ENCODE results near the gene ZNF544. TPM values are rescaled to one million over a fixed set of nuclear protein-coding genes. Genes with fewer than 3 reads are reported as not detected.
"Not testable (repeated sequence)": the region's sequence is repeated elsewhere in the genome, so short reads cannot be mapped to it uniquely, and the experiment has no call there.

The ZNF544 gene
- total RNA-seq, 3 donors from 2014 or later (not counting 1 experiment from before 2014, with no cell fraction given): 21.9 to 31.5 (median 21.9) TPM

GRCh38 chr19:58252102-58252685 is 23.5 kb downstream of the ZNF544 start:
- no peak overlapping the region for H3K27ac Mint-ChIP-seq
- Histone ChIP-seq H3K4me1 (ENCODE audit: control insufficient read depth, insufficient read depth, low read length) (no peaks in the 10 kb centered on the region), H3K9me3 (ENCODE audit: control insufficient read depth, insufficient read depth, low read length) (peaks cover 83% of the 10 kb centered on the region), H3K36me3 (ENCODE audit: control insufficient read depth, insufficient read depth, low read length) (peaks cover 62% of the 10 kb centered on the region), H3K27ac (ENCODE audit: low read length) (no peak overlapping the region), H3K4me3 (ENCODE audit: low read length) (no peak overlapping the region), H3K27me3 (ENCODE audit: control insufficient read depth, insufficient read depth, low read length) (no peaks in the 10 kb centered on the region)
- DNase-seq (no peak), ATAC-seq (no peak)
- H3K4me3 Mint-ChIP-seq: no peak overlapping the region
- H3K4me1 Mint-ChIP-seq: no peaks in the 10 kb centered on the region
- intact Hi-C loops (cut with micrococcal nuclease): no loop called here
- WGBS (ENCODE audit: insufficient coverage): 99% methylated on average over 2 of the region's 2 CpGs
- TF ChIP-seq CTCF (IDR thresholded peaks at IDR 0.05): no peak
- H3K27me3 Mint-ChIP-seq (ENCODE audit: low read depth in 2 of 2): no peaks in the 10 kb centered on the region
- peaks cover 70% of the 10 kb centered on the region for H3K36me3 Mint-ChIP-seq
- H3K9me3 Mint-ChIP-seq: peaks cover 14% of the 10 kb centered on the region in 2 donors

- H3K27me3 Mint-ChIP-seq (ENCODE audit: low read depth in 2 of 2); H3K4me1 Mint-ChIP-seq; H3K4me3 ChIP-seq (ENCODE audit: low read length); intact Hi-C loops (cut with micrococcal nuclease); H3K27ac Mint-ChIP-seq; H3K4me1 ChIP-seq (ENCODE audit: control insufficient read depth, insufficient read depth, low read length); H3K27ac ChIP-seq (ENCODE audit: low read length); ATAC-seq; H3K4me3 Mint-ChIP-seq; H3K27me3 ChIP-seq (ENCODE audit: control insufficient read depth, insufficient read depth, low read length); DNase-seq: not testable (repeated sequence)
- H3K36me3 Mint-ChIP-seq: peaks cover 59% of the 10 kb centered on the region
- 99% methylated on average over 3 of the region's 4 CpGs for WGBS (ENCODE audit: insufficient coverage)
- peaks cover 36% of the 10 kb centered on the region for H3K36me3 ChIP-seq (ENCODE audit: control insufficient read depth, insufficient read depth, low read length)
- H3K9me3 ChIP-seq (ENCODE audit: control insufficient read depth, insufficient read depth, low read length): peaks cover 97% of the 10 kb centered on the region
- H3K9me3 Mint-ChIP-seq: peaks cover 13 to 24% of the 10 kb centered on the region in 2 donors
Observed at GRCh38 chr19:58258259-58258658, 29.5 kb downstream of the ZNF544 start.

GRCh38 chr19:58261600-58261967 is 32.9 kb downstream of the ZNF544 start:
- H3K36me3 Mint-ChIP-seq: peaks cover 36% of the 10 kb centered on the region
- intact Hi-C loops (cut with micrococcal nuclease): loop anchor here (10.0 kb wide), 1 partner anchor 57 kb away; no protein-coding TSS in a partner anchor
- Histone ChIP-seq H3K9me3 (ENCODE audit: control insufficient read depth, insufficient read depth, low read length) (peaks cover 99% of the 10 kb centered on the region), H3K36me3 (ENCODE audit: control insufficient read depth, insufficient read depth, low read length) (peaks cover 17% of the 10 kb centered on the region), H3K4me1 (ENCODE audit: control insufficient read depth, insufficient read depth, low read length) (no peaks in the 10 kb centered on the region), H3K27ac (ENCODE audit: low read length) (no peak overlapping the region), H3K4me3 (ENCODE audit: low read length) (no peak overlapping the region), H3K27me3 (ENCODE audit: control insufficient read depth, insufficient read depth, low read length) (no peaks in the 10 kb centered on the region)
- TF ChIP-seq CTCF (IDR thresholded peaks at IDR 0.05): no peak
- H3K27ac Mint-ChIP-seq: no peak overlapping the region
- ATAC-seq (no peak), DNase-seq (no peak)
- no peak overlapping the region for H3K4me3 Mint-ChIP-seq
- H3K27me3 Mint-ChIP-seq (ENCODE audit: low read depth in 2 of 2): no peaks in the 10 kb centered on the region
- H3K9me3 Mint-ChIP-seq: peaks cover 7 to 17% of the 10 kb centered on the region in 2 donors
- peaks cover 0 to 5% of the 10 kb centered on the region in 2 donors for H3K4me1 Mint-ChIP-seq
- 100% methylated on average over 3 of the region's 3 CpGs for WGBS (ENCODE audit: insufficient coverage)

- Mint-ChIP-seq H3K9me3 (peaks cover 7 to 17% of the 10 kb centered on the region in 2 donors), H3K27ac (no peak overlapping the region), H3K4me1 (peaks cover 0 to 5% of the 10 kb centered on the region in 2 donors), H3K36me3 (peaks cover 32% of the 10 kb centered on the region), H3K27me3 (ENCODE audit: low read depth in 2 of 2) (no peaks in the 10 kb centered on the region), H3K4me3 (no peak overlapping the region)
- Histone ChIP-seq H3K4me1 (ENCODE audit: control insufficient read depth, insufficient read depth, low read length) (no peaks in the 10 kb centered on the region), H3K4me3 (ENCODE audit: low read length) (no peak overlapping the region), H3K27me3 (ENCODE audit: control insufficient read depth, insufficient read depth, low read length) (no peaks in the 10 kb centered on the region), H3K9me3 (ENCODE audit: control insufficient read depth, insufficient read depth, low read length) (peaks cover 99% of the 10 kb centered on the region), H3K36me3 (ENCODE audit: control insufficient read depth, insufficient read depth, low read length) (peaks cover 17% of the 10 kb centered on the region), H3K27ac (ENCODE audit: low read length) (no peak overlapping the region)
- no peak for ATAC-seq
- TF ChIP-seq CTCF (IDR thresholded peaks at IDR 0.05): no peak
- intact Hi-C loops (cut with micrococcal nuclease): loop anchor here (10.0 kb wide), 1 partner anchor 57 kb away; no protein-coding TSS in a partner anchor
- no peak for DNase-seq
- WGBS (ENCODE audit: insufficient coverage): 96% methylated on average over 19 of the region's 19 CpGs
Observed at GRCh38 chr19:58261968-58262921, 33.5 kb downstream of the ZNF544 start.
